Superior temporal gyrus (tissue), 1 donor: ENCODE results near the gene DIRAS1.
"Not testable (repeated sequence)": the region's sequence is repeated elsewhere in the genome, so short reads cannot be mapped to it uniquely, and the experiment has no call there.

ENCODE experiments used
- DNase-seq: peaks from one replicate; pipeline ENCODE4 v3.0.0-alpha.2; 2016; ENCODE audit errors: extremely low spot score

Gene DIRAS1

GRCh38 chr19:2711172-2711874 lies 9.8 kb downstream of the DIRAS1 start:
- DNase-seq = no peak

- DNase-seq = no peak
Measured at GRCh38 chr19:2706251-2706650, 14.9 kb downstream of the DIRAS1 start.

- DNase-seq = peak; percentile 2
Measured at GRCh38 chr19:2703691-2704216, 17.4 kb downstream of the DIRAS1 start.

GRCh38 chr19:2703077-2703437 lies 18.1 kb downstream of the DIRAS1 start:
- peak; percentile 2 for DNase-seq

GRCh38 chr19:2702170-2703076 lies 18.7 kb downstream of the DIRAS1 start, which contains the start of gene GNG7:
GNG7 (minus strand) TSS chr19:2702694; CDS start chr19:2520688, 182,006 bp downstream.
- DNase-seq = peak; percentile 87

GRCh38 chr19:2701361-2702169 lies 19.6 kb downstream of the DIRAS1 start:
- no peak for DNase-seq

GRCh38 chr19:2700660-2701360 lies 20.4 kb downstream of the DIRAS1 start:
- peak; percentile 42 for DNase-seq

GRCh38 chr19:2699413-2700140 lies 21.6 kb downstream of the DIRAS1 start:
- DNase-seq = peak; percentile 30

GRCh38 chr19:2694196-2694595 lies 27.0 kb downstream of the DIRAS1 start:
- DNase-seq = peak; percentile 44

GRCh38 chr19:2693492-2694160 lies 27.5 kb downstream of the DIRAS1 start:
- DNase-seq = peak; percentile 39

- DNase-seq = peak; percentile 92
Measured at GRCh38 chr19:2691951-2692350, 29.2 kb downstream of the DIRAS1 start.

- no peak for DNase-seq
Measured at GRCh38 chr19:2690856-2691255, 30.3 kb downstream of the DIRAS1 start.

- no peak for DNase-seq
Measured at GRCh38 chr19:2686360-2686759, 34.8 kb downstream of the DIRAS1 start.

GRCh38 chr19:2685204-2685704 lies 35.9 kb downstream of the DIRAS1 start:
- no peak for DNase-seq

- no peak for DNase-seq
Measured at GRCh38 chr19:2683430-2684003, 37.7 kb downstream of the DIRAS1 start.

GRCh38 chr19:2680808-2681207 lies 40.4 kb downstream of the DIRAS1 start:
- no peak for DNase-seq

- peak; percentile 8 for DNase-seq
Measured at GRCh38 chr19:2679439-2679838, 41.7 kb downstream of the DIRAS1 start.

GRCh38 chr19:2678948-2679347 lies 42.2 kb downstream of the DIRAS1 start:
- DNase-seq = not testable (repeated sequence)

- DNase-seq = peak; percentile 8
Measured at GRCh38 chr19:2678044-2678671, 43.0 kb downstream of the DIRAS1 start.
